HG02642 (cell line): Measurements from ENCODE around the gene TAPT1.

Experiments
- ATAC-seq: cut with Tn5 transposase; IDR thresholded peaks from one replicate; pipeline ENCODE4 v1.9.1; 2021; ENCODE audit warnings: mild to moderate bottlenecking; ENCODE audit not compliant: unreplicated experiment, poor library complexity

Gene TAPT1

GRCh38 chr4:16116493-16116990 lies 109.7 kb downstream of the TAPT1 start:
- ATAC-seq, result no peak

GRCh38 chr4:16116019-16116418 lies 110.3 kb downstream of the TAPT1 start:
- ATAC-seq, result no peak

GRCh38 chr4:16114546-16114945 lies 111.7 kb downstream of the TAPT1 start:
- no peak for ATAC-seq

- ATAC-seq, result no peak
These were observed 112.5 kb downstream of the TAPT1 start for GRCh38 chr4:16113741-16114140.

- no peak for ATAC-seq
These were observed 114.7 kb downstream of the TAPT1 start for GRCh38 chr4:16111533-16111932.

GRCh38 chr4:16110661-16111290 lies 115.5 kb downstream of the TAPT1 start:
- ATAC-seq, result no peak
